Pancreas (tissue), 10 donors: ENCODE measurements around the gene RAD18. TPM values are rescaled to one million over a fixed set of nuclear protein-coding genes. Genes with fewer than 3 reads are reported as not detected.

ENCODE experiments used
- ATAC-seq, 4 donors: fragments of 200-7000 bp; cut with Tn5 transposase; one replicate each; pipeline versions ENCODE4 v1.8.0 to v1.9.1; 2020; ENCODE audit warnings: mild to moderate bottlenecking in 4 of 4, moderate library complexity in 4 of 4
- DNase-seq, 6 donors: peaks; one replicate each; pipeline ENCODE4 v3.0.0-alpha.2; 2020
- FAIRE-seq: peaks from 2 replicates; lab custom pipeline; 2012; peaks lifted over from hg19 to GRCh38; lab: Jason Lieb, UNC
- H3K27ac ChIP-seq, 4 donors: fragments of 200-600 bp; sonication (generic); 1 replicate in 3 of 4; 2 replicates in 1 of 4; pipeline versions ENCODE4 v1.5.0 to v1.8.0; 2020
- H3K27me3 ChIP-seq, 4 donors: fragments of 200-600 bp; one replicate each; pipeline ENCODE4 v1.8.0; 2021
- H3K36me3 ChIP-seq, 3 donors: fragments of 200-600 bp; sonication (generic) in 1 of 3; one replicate each; pipeline versions ENCODE4 v1.5.0 to v1.8.0; 2020 to 2021
- H3K4me1 ChIP-seq, 3 donors: fragments of 200-600 bp; one replicate each; pipeline ENCODE4 v1.8.0; 2021
- H3K4me3 ChIP-seq, 4 donors: fragments of 200-600 bp; sonication (generic) in 2 of 4; one replicate each; pipeline versions ENCODE4 v1.5.0 to v1.8.0; 2020 to 2021
- H3K9me3 ChIP-seq, 4 donors: fragments of 200-600 bp; one replicate each; pipeline ENCODE4 v1.8.0; 2021
- CTCF ChIP-seq, 4 donors: fragments of 200-600 bp; sonication (generic) in 3 of 4; IDR thresholded peaks; one replicate each; pipeline versions ENCODE4 v1.5.0 to v1.8.0; 2021; ENCODE audit warnings: antibody characterized with exemption in 4 of 4
- WGBS, 2 donors: extraction: QIAGEN DNeasy Blood & Tissue Kit; methylation state at CpG; one replicate each; pipeline ENCODE4 v1.1.7; 2013; 5-methylcytosine and 5-hydroxymethylcytosine counted together
- intact Hi-C, 3 donors: fragments of 100-400 bp; cut with DNase I; formaldehyde crosslinking; loops; one replicate each; pipeline versions ENCODE4 v1.11.1 to v1.14.2; 2022
- polyA plus RNA-seq, 2 donors: library from polyadenylated mRNA; stranded (reverse); fragments of 200-250 nt; gene quantifications; one replicate each; pipeline ENCODE4 v1.2.3, GENCODE V29; 2013
- total RNA-seq, 6 donors: library from RNA; stranded (reverse); fragmentation: NEBNext Ultra II Directional in 4 of 6; extraction: Animal tissue kit (Norgen Biotek cat#: 25700) in 4 of 6; gene quantifications; one replicate each; pipeline versions ENCODE4 v1.2.1 to v1.2.4, GENCODE V29; 2021 to 2023
- donor health status: healthy with polysubstance abuse.
- donor health status: DM: no; HTN: no; CAD: no; lungs with moderate emphysema.
- donor health status: DM: no; HTN: no; CAD: no.
- donor health status: control.
- donor health status: control.
- donor health status: Bipolar disorder and iron deficiency.
- donor health status: DM: yes; HTN: yes; CAD: no.
- donor health status: DM: no; HTN: no; CAD: no.
- donor health status: DM: no; HTN: no; CAD: no.
- donor health status: DM: yes; HTN: yes; CAD: no.

The RAD18 gene
- total and polyA plus RNA-seq, 8 donors, result 1.2 to 4.3 (median 2.2) TPM

- Histone ChIP-seq H3K4me3 (no peak overlapping the region), H3K27ac (no peak overlapping the region), H3K4me1 (no peaks in the 10 kb centered on the region), H3K36me3 (no peaks in the 10 kb centered on the region), H3K27me3 (no peaks in the 10 kb centered on the region), H3K9me3 (no peaks in the 10 kb centered on the region)
- DNase-seq (no peak), ATAC-seq (no peak), FAIRE-seq (no peak)
- no peak for TF ChIP-seq CTCF (IDR thresholded peaks at IDR 0.05)
- WGBS, 2 donors, result 19 to 26% methylated on average over 4 of the region's 4 CpGs
- intact Hi-C loops, result loop anchor here in 1 of 3 donors (5.0 kb wide), 1 partner anchor 333 kb away; no protein-coding TSS in a partner anchor
These were observed 6.0 kb upstream of the RAD18 start for GRCh38 chr3:8969241-8969640.

GRCh38 chr3:8968375-8968882, 5.2 kb upstream of the RAD18 start:
- ATAC-seq, result no peak
- FAIRE-seq, result no peak
- Histone ChIP-seq H3K4me1 (no peaks in the 10 kb centered on the region), H3K36me3 (no peaks in the 10 kb centered on the region), H3K27ac (no peak overlapping the region), H3K4me3 (no peak overlapping the region), H3K9me3 (no peaks in the 10 kb centered on the region), H3K27me3 (no peaks in the 10 kb centered on the region)
- no peak for TF ChIP-seq CTCF (IDR thresholded peaks at IDR 0.05)
- 39 to 44% methylated on average over 5 of the region's 5 CpGs for WGBS, 2 donors
- DNase-seq, result peak in 1 of 6 donors; percentile 17
- intact Hi-C loops, result loop anchor here in 1 of 3 donors (5.0 kb wide), 1 partner anchor 334 kb away; no protein-coding TSS in a partner anchor

GRCh38 chr3:8967553-8967952, 4.3 kb upstream of the RAD18 start:
- 63 to 67% methylated on average over 5 of the region's 5 CpGs for WGBS, 2 donors

GRCh38 chr3:8966820-8967348, 3.6 kb upstream of the RAD18 start:
- Histone ChIP-seq H3K36me3 (no peaks in the 10 kb centered on the region), H3K9me3 (no peaks in the 10 kb centered on the region), H3K4me1 (peaks cover 0 to 7% (median 0%) of the 10 kb centered on the region in 3 donors), H3K27me3 (no peaks in the 10 kb centered on the region), H3K4me3 (no peak overlapping the region), H3K27ac (no peak overlapping the region)
- 57 to 87% methylated on average over 3 of the region's 3 CpGs for WGBS, 2 donors
- FAIRE-seq (no peak), DNase-seq (no peak), ATAC-seq (no peak)
- intact Hi-C loops, result loop anchor here in 1 of 3 donors (5.0 kb wide), 1 partner anchor 335 kb away; no protein-coding TSS in a partner anchor
- TF ChIP-seq CTCF (IDR thresholded peaks at IDR 0.05), result no peak

More at GRCh38 chr3:8967553-8967952, 4.3 kb upstream of the RAD18 start:
- TF ChIP-seq CTCF (IDR thresholded peaks at IDR 0.05), result no peak
- Histone ChIP-seq H3K4me3 (no peak overlapping the region), H3K9me3 (no peaks in the 10 kb centered on the region), H3K36me3 (no peaks in the 10 kb centered on the region), H3K4me1 (peaks cover 0 to 2% (median 0%) of the 10 kb centered on the region in 3 donors), H3K27me3 (no peaks in the 10 kb centered on the region), H3K27ac (no peak overlapping the region)
- ATAC-seq (no peak), DNase-seq (no peak), FAIRE-seq (no peak)
- intact Hi-C loops, result loop anchor here in 1 of 3 donors (5.0 kb wide), 1 partner anchor 335 kb away; no protein-coding TSS in a partner anchor
